ENCODE measurements around the gene MYADML2.

- TF ChIP-seq EZH2phosphoT487 (IDR thresholded peaks at IDR 0.05; ENCODE audit: borderline replicate concordance, low read length): no peak
- no peak for TF ChIP-seq CTCF (conservative IDR thresholded peaks at IDR 0.05; ENCODE audit: low read depth, low read length)
- no peak for TF ChIP-seq EZH2 (IDR thresholded peaks at IDR 0.05; ENCODE audit: low read length, unreplicated experiment)
Measured at GRCh38 chr17:81956607-81957589, 9.9 kb upstream of the MYADML2 start.
